GM13977 (cell line): ENCODE results near the gene SLC48A1.

Experiments
- DNase-seq: peaks from one replicate; pipeline ENCODE4 v3.0.0; 2012; ENCODE audit warnings: low spot score
- in situ Hi-C: fragments of 300-500 bp; cut with MboI; formaldehyde crosslinking; loops from one replicate; pipeline ENCODE4 v1.12.0; 2022; ENCODE audit warnings: low sequenced_read_pairs, low pct_unique_long_range_greater_than_20kb, mixed read lengths, inconsistent platforms; ENCODE audit not compliant: unreplicated experiment
- TF ChIP-seq, protein P1 (sequence below): IDR thresholded peaks from 2 replicates; pipeline ENCODE4 v1.5.1; 2012; ENCODE audit warnings: mild to moderate bottlenecking, control low read depth; ENCODE audit not compliant: insufficient read depth; ENCODE audit errors: extremely low read depth, missing control alignments

SLC48A1 gene

DNA sequence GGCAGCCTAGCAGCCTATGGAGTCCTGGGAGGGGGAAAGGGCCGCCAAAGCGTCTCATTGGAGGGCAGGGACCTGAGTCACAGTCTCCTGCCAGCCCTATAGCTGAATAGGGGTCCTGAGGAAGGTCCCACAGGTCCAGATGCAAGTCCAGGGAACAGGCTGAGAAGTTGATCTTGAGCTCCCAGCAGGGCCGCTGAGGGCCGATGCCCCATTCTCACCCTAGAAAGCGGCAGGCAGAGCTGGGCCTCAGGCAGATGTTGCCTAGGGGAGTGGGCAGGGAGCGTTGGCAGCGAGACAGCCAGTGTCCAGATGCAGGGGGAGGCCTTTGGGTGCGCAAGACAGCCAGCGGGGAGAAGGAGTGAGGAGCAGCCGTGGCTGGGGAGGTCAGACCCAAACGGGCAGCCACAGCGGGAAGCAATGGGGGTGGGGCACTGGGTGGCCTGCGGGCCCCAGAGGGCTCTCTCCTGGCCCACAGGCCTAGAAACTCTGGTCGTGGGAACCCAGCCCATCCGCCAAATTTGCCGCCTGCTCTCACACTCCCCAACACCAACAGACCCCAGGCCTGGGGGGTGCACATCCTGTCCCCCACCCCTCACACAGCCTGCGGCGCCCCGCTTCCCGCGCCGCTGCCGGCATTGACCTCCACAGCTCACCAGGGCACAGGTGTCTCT is 45.6 kb downstream of the SLC48A1 start:
- in situ Hi-C loops, result no loop called here
- peak; percentile 60 for DNase-seq

DNA sequence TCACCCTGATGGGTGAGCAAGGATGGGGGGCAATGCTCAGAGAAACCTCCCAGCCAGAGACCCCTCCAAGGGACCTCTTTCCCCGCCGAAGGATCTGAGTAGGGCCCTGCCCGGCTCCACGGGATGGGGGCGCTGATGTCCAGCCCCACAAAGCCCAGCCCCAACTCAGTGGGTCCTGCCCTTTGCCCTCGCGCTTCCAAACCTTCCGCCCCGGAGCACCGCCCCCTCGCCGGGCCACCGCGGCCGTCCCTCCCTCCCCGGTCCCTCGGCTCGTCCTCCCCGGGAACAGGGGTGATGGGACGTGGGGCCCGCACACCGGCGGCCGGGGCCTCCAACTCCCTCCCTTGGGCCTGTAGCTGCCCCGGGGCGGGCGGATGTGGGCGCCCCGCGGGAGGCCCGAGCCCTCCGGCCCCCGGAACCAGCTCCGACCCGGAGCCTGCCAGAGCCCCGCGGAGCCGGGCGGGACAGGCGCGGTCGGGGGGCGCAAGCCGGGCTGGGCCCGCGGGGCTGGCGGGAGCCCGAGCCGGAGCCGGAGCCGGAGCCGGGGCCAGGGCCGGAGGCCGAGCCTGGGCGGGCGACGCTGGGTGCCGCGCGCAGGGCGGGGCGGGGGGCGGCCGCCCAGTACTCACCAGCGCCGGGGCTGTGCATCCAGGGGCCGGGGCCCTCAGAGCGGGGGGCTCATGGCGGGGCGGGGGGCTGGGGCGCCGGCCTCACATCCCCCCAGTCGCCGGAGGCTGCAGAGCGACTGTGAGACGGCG is 46.3 kb downstream of the SLC48A1 start:
- TF ChIP-seq, protein P1, sequence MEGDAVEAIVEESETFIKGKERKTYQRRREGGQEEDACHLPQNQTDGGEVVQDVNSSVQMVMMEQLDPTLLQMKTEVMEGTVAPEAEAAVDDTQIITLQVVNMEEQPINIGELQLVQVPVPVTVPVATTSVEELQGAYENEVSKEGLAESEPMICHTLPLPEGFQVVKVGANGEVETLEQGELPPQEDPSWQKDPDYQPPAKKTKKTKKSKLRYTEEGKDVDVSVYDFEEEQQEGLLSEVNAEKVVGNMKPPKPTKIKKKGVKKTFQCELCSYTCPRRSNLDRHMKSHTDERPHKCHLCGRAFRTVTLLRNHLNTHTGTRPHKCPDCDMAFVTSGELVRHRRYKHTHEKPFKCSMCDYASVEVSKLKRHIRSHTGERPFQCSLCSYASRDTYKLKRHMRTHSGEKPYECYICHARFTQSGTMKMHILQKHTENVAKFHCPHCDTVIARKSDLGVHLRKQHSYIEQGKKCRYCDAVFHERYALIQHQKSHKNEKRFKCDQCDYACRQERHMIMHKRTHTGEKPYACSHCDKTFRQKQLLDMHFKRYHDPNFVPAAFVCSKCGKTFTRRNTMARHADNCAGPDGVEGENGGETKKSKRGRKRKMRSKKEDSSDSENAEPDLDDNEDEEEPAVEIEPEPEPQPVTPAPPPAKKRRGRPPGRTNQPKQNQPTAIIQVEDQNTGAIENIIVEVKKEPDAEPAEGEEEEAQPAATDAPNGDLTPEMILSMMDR, result peak; percentile 62
- in situ Hi-C loops, result no loop called here
- peak; percentile 76 for DNase-seq

More for the DNA sequence above, 45.6 kb downstream of the SLC48A1 start:
- TF ChIP-seq, protein P1, result no peak

DNA sequence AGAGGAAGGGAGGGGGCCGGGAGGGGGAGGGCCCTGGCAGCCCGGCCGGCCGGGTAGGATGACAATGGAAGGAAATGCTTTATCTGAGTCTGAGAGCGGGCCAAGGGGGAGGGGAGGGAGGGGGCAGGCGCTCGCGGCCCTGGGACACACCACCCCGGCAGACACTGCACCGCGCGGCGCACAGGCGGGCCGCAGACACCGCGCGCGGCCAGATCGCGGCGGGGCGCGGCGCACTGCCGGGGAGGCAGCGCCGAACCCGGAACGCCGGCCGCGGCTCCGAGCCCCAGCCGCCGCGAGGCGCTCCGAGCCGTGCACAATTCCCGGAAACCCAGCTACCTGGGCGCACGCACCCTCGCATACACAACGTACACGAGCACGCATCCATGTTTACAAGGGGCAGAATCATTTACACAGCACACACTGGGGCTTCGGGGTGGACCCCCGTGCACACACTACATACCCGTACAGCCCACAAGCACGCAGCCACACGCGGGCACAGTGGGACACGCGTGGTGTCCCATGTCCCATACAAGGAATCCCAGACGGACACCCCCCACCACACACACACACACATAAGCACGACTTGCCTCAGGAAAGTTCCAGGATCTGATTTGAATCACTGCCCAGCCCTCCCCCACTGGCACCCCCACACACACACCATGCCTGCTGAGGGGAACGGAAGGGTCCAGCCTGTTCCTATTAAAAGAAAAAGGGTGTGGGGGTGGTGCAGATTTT is 47.0 kb downstream of the SLC48A1 start, which contains the start of gene HDAC7:
Gene HDAC7, minus strand, starts transcription at position 8 of the 735 bp plus-strand sequence. CDS start 118 bp downstream, outside the sequence.
- peak; percentile 92 for DNase-seq
- TF ChIP-seq, protein P1, result peak; percentile 27
- in situ Hi-C loops, result no loop called here

DNA sequence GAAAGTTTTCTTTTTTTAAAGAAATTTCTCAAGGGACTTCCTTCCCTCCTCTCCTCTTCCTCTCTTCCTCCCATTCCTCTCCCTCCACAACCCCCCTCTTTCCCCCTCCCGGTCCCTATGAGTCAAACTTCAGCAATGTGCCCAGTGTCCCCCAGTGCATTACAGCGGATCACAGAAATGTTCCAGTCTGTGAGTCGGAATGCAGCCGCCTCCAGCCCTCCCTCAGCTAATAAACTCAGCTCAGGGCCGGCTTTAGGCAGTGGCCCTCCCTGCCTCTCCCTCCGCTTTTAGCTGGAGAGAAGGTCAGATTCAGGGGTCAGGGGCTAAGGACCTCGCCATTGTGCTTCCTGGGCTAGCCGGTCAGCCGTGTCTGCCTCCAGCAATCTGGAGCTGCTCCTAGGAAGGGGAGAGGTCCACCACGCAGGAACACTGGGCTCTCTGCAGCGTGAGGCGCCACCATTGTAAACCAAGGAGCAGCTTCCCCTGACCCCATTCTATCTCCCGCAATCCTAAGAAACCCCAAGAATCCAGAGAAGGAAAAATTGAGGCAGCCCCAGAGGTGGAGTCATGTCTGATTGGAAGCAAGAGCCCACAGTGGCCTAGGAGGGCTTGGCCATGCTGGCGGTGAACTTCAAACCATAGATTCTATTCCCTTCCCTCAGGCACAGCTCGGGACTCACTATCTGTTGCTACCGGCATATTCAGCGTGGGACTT is 47.8 kb downstream of the SLC48A1 start:
- TF ChIP-seq, protein P1, result no peak
- in situ Hi-C loops, result no loop called here
- DNase-seq, result no peak

DNA sequence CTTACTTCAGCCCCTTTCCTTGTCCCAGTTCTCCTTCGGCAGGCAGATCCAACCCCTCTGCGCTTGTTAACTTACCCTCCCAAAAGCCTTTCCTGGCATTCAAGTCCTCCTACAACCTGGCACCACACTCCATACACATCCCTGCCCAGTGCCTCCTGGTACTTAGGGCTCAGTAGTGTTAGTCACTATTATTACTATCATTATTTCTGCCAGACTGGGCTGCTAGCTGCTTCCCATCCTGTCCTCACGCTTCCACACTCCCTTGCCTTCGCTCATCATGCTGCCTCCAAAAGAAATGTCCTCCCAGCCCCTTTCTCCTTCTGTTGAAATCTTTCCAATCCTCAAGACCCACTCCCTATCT is 48.3 kb downstream of the SLC48A1 start:
- in situ Hi-C loops, result no loop called here
- TF ChIP-seq, protein P1, result no peak
- DNase-seq, result no peak

DNA sequence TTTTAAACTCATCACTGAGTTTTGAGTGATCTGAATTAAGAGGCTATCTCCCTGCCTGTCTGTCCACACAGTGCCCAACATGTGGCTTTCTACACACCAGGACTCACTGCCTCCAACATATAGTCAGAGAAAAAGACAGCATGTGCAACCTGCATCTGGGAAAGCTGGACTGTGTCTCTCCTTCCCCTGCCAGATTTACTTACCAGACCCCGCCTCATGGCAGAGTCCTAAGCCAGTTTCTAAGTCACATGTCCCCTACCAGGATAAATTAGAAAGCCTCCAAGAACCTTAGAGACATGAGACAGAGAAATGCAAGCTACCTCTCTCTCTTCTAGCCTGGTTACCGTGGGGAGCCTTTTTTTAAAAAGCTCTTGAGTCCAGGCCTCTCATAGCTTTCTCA is 49.4 kb downstream of the SLC48A1 start:
- in situ Hi-C loops, result no loop called here
- no peak for DNase-seq
- TF ChIP-seq, protein P1, result no peak
